ENCODE measurements around the gene AXIN1. TPM values are rescaled to one million over a fixed set of nuclear protein-coding genes. Genes with fewer than 3 reads are reported as not detected.
A peak's percentile ranks its signal among the peaks of the same experiment; 100 is the strongest.

AXIN1 gene
- total and polyA plus RNA-seq, 9 of the 15 experiments (the other 6 are each of a cell fraction or from before 2014, with no cell fraction given): 0.42 to 58.0 (median 25.9) TPM

DNA sequence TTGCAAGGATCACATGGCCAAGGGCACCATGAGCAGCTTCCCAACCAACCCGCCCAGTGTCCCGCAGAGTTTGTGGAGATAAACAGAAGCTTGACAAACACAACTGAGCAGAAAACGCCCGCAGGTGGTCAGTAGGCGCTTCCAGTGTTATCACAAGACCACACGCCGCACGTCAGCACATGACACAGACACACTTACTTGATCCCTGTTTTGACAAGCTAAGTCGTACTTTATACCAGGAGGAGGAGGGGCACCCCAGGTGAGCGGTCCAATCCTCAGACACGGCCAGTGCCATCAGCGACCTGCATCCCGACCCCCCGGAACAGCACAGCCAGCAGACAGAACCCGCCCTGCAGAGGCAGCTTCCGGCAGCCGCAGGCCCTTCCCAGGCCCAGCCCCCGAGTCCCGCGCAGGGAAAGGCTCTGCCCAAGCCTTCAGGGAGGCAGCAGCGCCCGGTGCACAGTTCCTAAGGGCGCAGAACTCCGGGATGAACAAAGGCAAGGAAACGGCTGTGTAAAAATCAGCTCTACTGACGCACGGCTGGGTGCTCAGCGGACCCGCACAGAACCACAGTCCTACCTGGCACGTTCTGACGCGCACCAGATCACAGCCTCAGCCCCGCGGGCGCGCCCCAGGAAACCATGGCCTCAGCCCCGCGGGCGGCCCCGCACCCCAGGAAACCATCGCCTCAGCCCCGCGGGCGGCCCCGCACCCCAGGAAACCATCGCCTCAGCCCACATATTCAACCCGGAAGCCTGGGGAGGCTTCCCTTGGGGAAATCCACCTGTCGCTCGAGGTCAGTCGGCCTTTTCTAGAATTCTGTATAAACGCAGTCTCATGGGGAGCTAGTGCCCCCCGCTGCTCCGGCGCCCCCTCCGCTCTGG lies 27.8 kb downstream of the AXIN1 start (continued):
- TF ChIP-seq HDAC2 (IDR thresholded peaks at IDR 0.05) (peak; percentile 86), RCOR1 (IDR thresholded peaks at IDR 0.05; ENCODE audit: borderline replicate concordance in 1 of 2, low read depth in 2 of 2, low read length in 2 of 2) (peak in 1 of 2 experiments; percentile 78; a peak in 2 of 4 replicates), NONO (IDR thresholded peaks at IDR 0.05; ENCODE audit: low read depth in 2 of 2, low read length in 1 of 2) (peak in 1 of 2 experiments; percentile 30; a peak in 1 of 4 replicates), EHMT2 (IDR thresholded peaks at IDR 0.05) (0 out of 2 replicates have a peak, but pooled peaks have one; percentile 21), HEY1 (CRISPR knock-in tag; IDR thresholded peaks at IDR 0.05; ENCODE audit: borderline replicate concordance) (no peak), NFIC (IDR thresholded peaks at IDR 0.05) (peak; percentile 80), PCBP1 (IDR thresholded peaks at IDR 0.05; ENCODE audit: low read depth, low read length, poor library complexity, severe bottlenecking) (peak; percentile 39), YY1 (IDR thresholded peaks at IDR 0.05; ENCODE audit: borderline replicate concordance in 1 of 3, control insufficient read depth in 1 of 3, extremely low read depth in 1 of 3, insufficient read depth in 3 of 3, insufficient read length in 1 of 3, insufficient replicate concordance in 2 of 3, low read depth in 1 of 3, low read length in 2 of 3) (peak in 1 of 3 experiments; percentile 26), HDAC1 (IDR thresholded peaks at IDR 0.05) (peak in 1 of 2 experiments; percentile 89; a peak in 2 of 4 replicates), MAZ (CRISPR knock-in tag; conservative IDR thresholded peaks at IDR 0.05 in 1 of 2, IDR thresholded peaks at IDR 0.05 in 1 of 2) (peak; percentile 44 to 73), POLR2AphosphoS5 (IDR thresholded peaks at IDR 0.05; ENCODE audit: control insufficient read depth, insufficient read depth, low read depth, low read length) (peak; percentile 83; the same call in 1 of the 2 replicates), GATA2 (CRISPR knock-in tag; IDR thresholded peaks at IDR 0.05) (peak; percentile 71), FOXA1 (IDR thresholded peaks at IDR 0.05; ENCODE audit: borderline replicate concordance) (no peak), PML (IDR thresholded peaks at IDR 0.05; ENCODE audit: low read length) (peak; percentile 80), ZNF507 (tag; conservative IDR thresholded peaks at IDR 0.05) (no peak), CTBP1 (IDR thresholded peaks at IDR 0.05; ENCODE audit: borderline replicate concordance) (peak; percentile 89; the same call in 1 of the 2 replicates), ZNF584 (CRISPR knock-in tag; IDR thresholded peaks at IDR 0.05; ENCODE audit: low read depth) (no peak), PYGO2 (tag; IDR thresholded peaks at IDR 0.05) (no peak)
- TF ChIP-seq, protein P1, sequence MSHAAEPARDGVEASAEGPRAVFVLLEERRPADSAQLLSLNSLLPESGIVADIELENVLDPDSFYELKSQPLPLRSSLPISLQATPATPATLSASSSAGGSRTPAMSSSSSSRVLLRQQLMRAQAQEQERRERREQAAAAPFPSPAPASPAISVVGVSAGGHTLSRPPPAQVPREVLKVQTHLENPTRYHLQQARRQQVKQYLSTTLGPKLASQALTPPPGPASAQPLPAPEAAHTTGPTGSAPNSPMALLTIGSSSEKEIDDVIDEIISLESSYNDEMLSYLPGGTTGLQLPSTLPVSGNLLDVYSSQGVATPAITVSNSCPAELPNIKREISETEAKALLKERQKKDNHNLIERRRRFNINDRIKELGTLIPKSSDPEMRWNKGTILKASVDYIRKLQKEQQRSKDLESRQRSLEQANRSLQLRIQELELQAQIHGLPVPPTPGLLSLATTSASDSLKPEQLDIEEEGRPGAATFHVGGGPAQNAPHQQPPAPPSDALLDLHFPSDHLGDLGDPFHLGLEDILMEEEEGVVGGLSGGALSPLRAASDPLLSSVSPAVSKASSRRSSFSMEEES (CRISPR knock-in tag; IDR thresholded peaks at IDR 0.05): peak; percentile 43
- TF ChIP-seq, protein P2, sequence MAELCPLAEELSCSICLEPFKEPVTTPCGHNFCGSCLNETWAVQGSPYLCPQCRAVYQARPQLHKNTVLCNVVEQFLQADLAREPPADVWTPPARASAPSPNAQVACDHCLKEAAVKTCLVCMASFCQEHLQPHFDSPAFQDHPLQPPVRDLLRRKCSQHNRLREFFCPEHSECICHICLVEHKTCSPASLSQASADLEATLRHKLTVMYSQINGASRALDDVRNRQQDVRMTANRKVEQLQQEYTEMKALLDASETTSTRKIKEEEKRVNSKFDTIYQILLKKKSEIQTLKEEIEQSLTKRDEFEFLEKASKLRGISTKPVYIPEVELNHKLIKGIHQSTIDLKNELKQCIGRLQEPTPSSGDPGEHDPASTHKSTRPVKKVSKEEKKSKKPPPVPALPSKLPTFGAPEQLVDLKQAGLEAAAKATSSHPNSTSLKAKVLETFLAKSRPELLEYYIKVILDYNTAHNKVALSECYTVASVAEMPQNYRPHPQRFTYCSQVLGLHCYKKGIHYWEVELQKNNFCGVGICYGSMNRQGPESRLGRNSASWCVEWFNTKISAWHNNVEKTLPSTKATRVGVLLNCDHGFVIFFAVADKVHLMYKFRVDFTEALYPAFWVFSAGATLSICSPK (IDR thresholded peaks at IDR 0.05; ENCODE audit: borderline replicate concordance): no peak
- TF ChIP-seq, protein P3, sequence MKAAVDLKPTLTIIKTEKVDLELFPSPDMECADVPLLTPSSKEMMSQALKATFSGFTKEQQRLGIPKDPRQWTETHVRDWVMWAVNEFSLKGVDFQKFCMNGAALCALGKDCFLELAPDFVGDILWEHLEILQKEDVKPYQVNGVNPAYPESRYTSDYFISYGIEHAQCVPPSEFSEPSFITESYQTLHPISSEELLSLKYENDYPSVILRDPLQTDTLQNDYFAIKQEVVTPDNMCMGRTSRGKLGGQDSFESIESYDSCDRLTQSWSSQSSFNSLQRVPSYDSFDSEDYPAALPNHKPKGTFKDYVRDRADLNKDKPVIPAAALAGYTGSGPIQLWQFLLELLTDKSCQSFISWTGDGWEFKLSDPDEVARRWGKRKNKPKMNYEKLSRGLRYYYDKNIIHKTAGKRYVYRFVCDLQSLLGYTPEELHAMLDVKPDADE (conservative IDR thresholded peaks at IDR 0.05; ENCODE audit: control insufficient read depth, low read depth, low read length): peak; percentile 19; the same call in 1 of the 2 replicates

Measured in K562 (cell line).